HG03135 (cell line): Measurements from ENCODE around the gene WDFY3.

Experiments used
- ATAC-seq: cut with Tn5 transposase; IDR thresholded peaks from one replicate; pipeline ENCODE4 v1.9.1; 2021; ENCODE audit warnings: mild to moderate bottlenecking, moderate library complexity; ENCODE audit not compliant: unreplicated experiment

Gene WDFY3

GRCh38 chr4:84914686-84915395, 51.6 kb downstream of the WDFY3 start:
- no peak for ATAC-seq

GRCh38 chr4:84913176-84913575, 53.3 kb downstream of the WDFY3 start:
- no peak for ATAC-seq

GRCh38 chr4:84912741-84913140, 53.7 kb downstream of the WDFY3 start:
- no peak for ATAC-seq

GRCh38 chr4:84908876-84909275, 57.6 kb downstream of the WDFY3 start:
- no peak for ATAC-seq

GRCh38 chr4:84907145-84907544, 59.3 kb downstream of the WDFY3 start:
- no peak for ATAC-seq

- no peak for ATAC-seq
Observed at GRCh38 chr4:84905646-84906045, 60.8 kb downstream of the WDFY3 start.

- ATAC-seq, result no peak
Observed at GRCh38 chr4:84901740-84902281, 64.7 kb downstream of the WDFY3 start.

GRCh38 chr4:84901173-84901572, 65.3 kb downstream of the WDFY3 start:
- no peak for ATAC-seq

- ATAC-seq, result no peak
Observed at GRCh38 chr4:84899616-84900015, 66.9 kb downstream of the WDFY3 start.

- ATAC-seq, result no peak
Observed at GRCh38 chr4:84897516-84897915, 69.0 kb downstream of the WDFY3 start.

GRCh38 chr4:84895283-84895682, 71.2 kb downstream of the WDFY3 start:
- no peak for ATAC-seq

- ATAC-seq, result no peak
Observed at GRCh38 chr4:84894621-84895020, 71.9 kb downstream of the WDFY3 start.

GRCh38 chr4:84892950-84893349, 73.5 kb downstream of the WDFY3 start:
- ATAC-seq, result no peak

GRCh38 chr4:84887824-84888223, 78.7 kb downstream of the WDFY3 start:
- ATAC-seq, result no peak

GRCh38 chr4:84879651-84880200, 86.8 kb downstream of the WDFY3 start:
- ATAC-seq, result no peak

GRCh38 chr4:84878546-84878945, 87.9 kb downstream of the WDFY3 start:
- ATAC-seq, result no peak

- ATAC-seq, result no peak
Observed at GRCh38 chr4:84878090-84878489, 88.4 kb downstream of the WDFY3 start.

GRCh38 chr4:84877051-84877833, 89.2 kb downstream of the WDFY3 start:
- ATAC-seq, result no peak

- ATAC-seq, result no peak
Observed at GRCh38 chr4:84875636-84876371, 90.7 kb downstream of the WDFY3 start.

GRCh38 chr4:84874619-84875018, 91.9 kb downstream of the WDFY3 start:
- ATAC-seq, result no peak
